Right cardiac atrium (tissue), 5 donors: Measurements from ENCODE around the gene GCGR. TPM values are rescaled to one million over a fixed set of nuclear protein-coding genes. Genes with fewer than 3 reads are reported as not detected.
A peak's percentile ranks its signal among the peaks of the same experiment; 100 is the strongest.

Experiments used
- ATAC-seq, 2 donors: fragments of 200-7000 bp; cut with Tn5 transposase; one replicate each; pipeline versions ENCODE4 v1.8.0 to v1.9.1; 2020; ENCODE audit warnings: moderate library complexity in 2 of 2, mild to moderate bottlenecking in 1 of 2
- DNase-seq, 3 donors: peaks; one replicate each; pipeline ENCODE4 v3.0.0-alpha.2; 2020
- H3K27ac ChIP-seq: one replicate; pipeline ENCODE4 v1.5.1; 2013; ENCODE audit warnings: mild to moderate bottlenecking, low read length, control low read depth, moderate library complexity
- H3K27me3 ChIP-seq: one replicate; pipeline ENCODE4 v1.6.1; 2013; ENCODE audit not compliant: control insufficient read depth, insufficient read depth
- H3K4me1 ChIP-seq: one replicate; pipeline ENCODE4 v1.6.1; 2013; ENCODE audit warnings: low read length; ENCODE audit not compliant: control insufficient read depth, insufficient read depth
- H3K4me3 ChIP-seq: one replicate; pipeline ENCODE4 v1.5.1; 2013; ENCODE audit warnings: low read length, control low read depth
- H3K9me3 ChIP-seq: one replicate; pipeline ENCODE4 v1.6.1; 2013; ENCODE audit warnings: low read length; ENCODE audit not compliant: control insufficient read depth
- WGBS: extraction: QIAGEN DNeasy Blood & Tissue Kit; methylation state at CpG from one replicate; pipeline ENCODE4 v1.1.7; 2013; 5-methylcytosine and 5-hydroxymethylcytosine counted together
- intact Hi-C, 4 donors: fragments of 100-400 bp; cut with DNase I; formaldehyde crosslinking; loops; one replicate each; pipeline versions ENCODE4 v1.11.0 to v1.14.0; 2022 to 2023
- polyA plus RNA-seq: library from polyadenylated mRNA; stranded (reverse); fragments of 200-250 nt; gene quantifications from one replicate; pipeline ENCODE4 v1.2.3, GENCODE V29; 2013
- total RNA-seq, 4 donors: library from RNA; stranded (reverse); fragmentation: NEBNext Ultra II Directional; extraction: Animal tissue kit (Norgen Biotek cat#: 25700); gene quantifications; one replicate each; pipeline ENCODE4 v1.2.1, GENCODE V29; 2021
- donor health status: healthy with polysubstance abuse.
- donor health status: DM: no; HTN: yes; CAD: no.
- donor health status: DM: no; HTN: no; CAD: no.
- donor health status: DM: no; HTN: yes; CAD: no; lungs with severe emphysema.
- donor health status: DM: yes; HTN: yes; CAD: no.

GCGR gene
- total and polyA plus RNA-seq, 5 donors: not detected

GRCh38 chr17:81806461-81807209, 2.7 kb downstream of the GCGR start:
- intact Hi-C loops: no loop called here
- H3K27me3 ChIP-seq: no peaks in the 10 kb centered on the region

DNA sequence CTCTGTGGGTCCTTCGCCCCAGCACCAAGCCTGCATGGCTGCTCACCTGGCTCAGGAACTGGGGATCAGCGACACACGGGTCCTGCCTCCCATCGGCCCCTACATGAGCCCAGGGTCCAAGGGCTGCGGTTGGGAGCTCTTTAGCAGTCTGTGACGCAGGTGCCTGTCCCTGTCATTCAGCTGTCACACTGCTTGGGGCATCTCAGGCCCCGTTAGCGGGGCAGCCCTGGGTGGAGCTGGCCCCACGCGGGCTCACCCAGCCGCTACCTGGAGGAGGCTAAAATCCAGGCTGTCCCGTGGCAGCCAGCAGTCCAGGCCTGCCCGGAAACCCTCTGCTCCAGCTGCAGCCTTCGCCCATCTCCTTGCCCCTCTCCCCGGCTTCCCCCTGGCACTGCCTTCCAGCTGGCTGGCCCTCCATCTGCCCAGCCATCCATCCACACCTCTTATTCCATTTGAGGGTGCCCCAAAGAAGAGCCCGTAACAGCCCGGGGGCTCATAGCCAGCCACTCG, 3.3 kb downstream of the GCGR start:
- no peak overlapping the region for H3K4me3 ChIP-seq
- intact Hi-C loops: no loop called here
- no peaks in the 10 kb centered on the region for H3K9me3 ChIP-seq
- 57% methylated on average over 18 of the region's 18 CpGs for WGBS
- H3K27me3 ChIP-seq: no peaks in the 10 kb centered on the region
- no peak for ATAC-seq
- DNase-seq: peak in 1 of 3 donors; percentile 49
- H3K27ac ChIP-seq: no peak overlapping the region
- no peaks in the 10 kb centered on the region for H3K4me1 ChIP-seq

More at GRCh38 chr17:81806461-81807209, 2.7 kb downstream of the GCGR start:
- 25% methylated on average over 23 of the region's 23 CpGs for WGBS
- ATAC-seq (peak in 1 of 2 donors; percentile 5), DNase-seq (peak in 1 of 3 donors; percentile 43)
- H3K27ac ChIP-seq: no peak overlapping the region
- no peaks in the 10 kb centered on the region for H3K9me3 ChIP-seq
- no peaks in the 10 kb centered on the region for H3K4me1 ChIP-seq
- no peak overlapping the region for H3K4me3 ChIP-seq

DNA sequence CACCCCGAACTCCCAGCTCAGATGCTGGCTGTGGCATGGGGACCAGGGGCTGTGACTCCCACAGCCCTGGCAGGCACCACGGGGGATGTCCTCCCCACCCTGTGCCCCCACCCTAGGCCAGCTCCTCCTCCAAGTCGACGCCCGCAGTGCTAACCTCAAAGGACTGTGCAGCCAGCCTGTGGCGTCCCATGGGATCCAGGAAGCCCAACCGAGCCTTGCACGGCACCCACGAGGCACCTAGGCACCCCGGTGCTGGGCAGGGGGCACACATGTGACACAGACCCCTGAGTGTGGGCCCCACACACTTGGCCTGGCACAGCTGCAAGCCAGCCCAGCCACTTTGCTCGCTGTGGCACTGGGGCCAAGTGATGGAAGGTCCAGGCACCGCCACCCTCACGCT, 3.9 kb downstream of the GCGR start:
- no peak for ATAC-seq
- no peaks in the 10 kb centered on the region for H3K27me3 ChIP-seq

DNA sequence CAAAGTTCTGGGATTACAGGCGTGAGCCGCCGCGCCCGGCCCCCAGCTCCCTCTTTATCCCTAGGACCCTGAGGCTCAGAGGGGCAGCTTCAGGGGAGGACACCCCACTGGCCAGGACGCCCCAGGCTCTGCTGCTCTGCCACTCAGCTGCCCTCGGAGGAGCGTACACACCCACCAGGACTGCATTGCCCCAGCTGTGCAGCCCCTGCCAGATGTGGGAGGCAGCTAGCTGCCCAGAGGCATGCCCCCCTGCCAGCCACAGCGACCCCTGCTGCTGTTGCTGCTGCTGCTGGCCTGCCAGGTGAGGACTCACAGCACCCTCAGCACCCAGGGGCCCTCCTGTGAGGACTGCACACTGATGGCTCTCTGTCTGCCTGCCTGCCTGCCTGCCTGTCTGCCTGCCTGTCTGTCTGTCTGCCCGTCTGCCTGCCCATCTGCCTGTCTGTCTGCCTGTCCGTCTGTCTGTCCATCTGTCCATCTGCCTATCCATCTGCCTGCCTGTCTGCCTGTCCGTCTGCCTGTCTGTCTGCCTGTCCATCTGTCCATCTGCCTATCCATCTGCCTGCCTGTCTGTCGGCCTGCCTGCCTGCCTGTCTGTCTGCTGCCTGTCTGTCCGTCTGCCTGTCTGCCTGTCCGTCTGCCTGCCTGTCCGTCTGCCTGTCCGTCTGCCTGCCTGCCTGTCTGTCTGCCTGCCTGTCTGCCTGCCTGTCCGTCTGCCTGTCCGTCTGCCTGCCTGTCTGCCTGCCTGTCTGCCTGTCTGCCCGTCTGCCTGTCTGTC, 5.0 kb downstream of the GCGR start:
- 77% methylated on average over 20 of the region's 20 CpGs for WGBS
- H3K4me3 ChIP-seq: no peak overlapping the region
- intact Hi-C loops: no loop called here
- H3K27me3 ChIP-seq: no peaks in the 10 kb centered on the region
- ATAC-seq (no peak), DNase-seq (peak in 1 of 3 donors; percentile 33)
- H3K9me3 ChIP-seq: no peaks in the 10 kb centered on the region
- no peaks in the 10 kb centered on the region for H3K4me1 ChIP-seq
- H3K27ac ChIP-seq: no peak overlapping the region

More for the DNA sequence above, 3.9 kb downstream of the GCGR start:
- 71% methylated on average over 13 of the region's 13 CpGs for WGBS
- intact Hi-C loops: no loop called here
- no peaks in the 10 kb centered on the region for H3K4me1 ChIP-seq
- H3K27ac ChIP-seq: no peak overlapping the region
- no peaks in the 10 kb centered on the region for H3K9me3 ChIP-seq
- DNase-seq: peak in 1 of 3 donors; percentile 51
- no peak overlapping the region for H3K4me3 ChIP-seq

DNA sequence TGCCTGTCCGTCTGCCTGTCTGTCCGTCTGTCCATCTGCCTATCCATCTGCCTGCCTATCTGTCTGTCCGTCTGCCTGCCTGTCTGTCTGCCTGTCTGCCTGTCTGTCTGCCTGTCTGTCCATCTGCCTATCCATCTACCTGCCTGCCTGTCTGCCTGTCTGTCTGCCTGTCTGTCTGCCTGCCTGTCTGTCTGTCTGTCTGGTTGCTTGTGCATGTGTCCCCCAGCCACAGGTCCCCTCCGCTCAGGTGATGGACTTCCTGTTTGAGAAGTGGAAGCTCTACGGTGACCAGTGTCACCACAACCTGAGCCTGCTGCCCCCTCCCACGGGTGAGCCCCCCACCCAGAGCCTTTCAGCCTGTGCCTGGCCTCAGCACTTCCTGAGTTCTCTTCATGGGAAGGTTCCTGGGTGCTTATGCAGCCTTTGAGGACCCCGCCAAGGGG, 5.6 kb downstream of the GCGR start:
- ATAC-seq (no peak), DNase-seq (no peak)
- WGBS: 74% methylated on average over 7 of the region's 7 CpGs
- no peaks in the 10 kb centered on the region for H3K4me1 ChIP-seq
- H3K27me3 ChIP-seq: no peaks in the 10 kb centered on the region
- intact Hi-C loops: no loop called here
- H3K9me3 ChIP-seq: no peaks in the 10 kb centered on the region
- no peak overlapping the region for H3K4me3 ChIP-seq
- H3K27ac ChIP-seq: no peak overlapping the region

- H3K27me3 ChIP-seq: no peaks in the 10 kb centered on the region
- H3K4me1 ChIP-seq: no peaks in the 10 kb centered on the region
- ATAC-seq (no peak), DNase-seq (peak in 1 of 3 donors; percentile 43)
- H3K4me3 ChIP-seq: no peak overlapping the region
- 72% methylated on average over 8 of the region's 8 CpGs for WGBS
- no peak overlapping the region for H3K27ac ChIP-seq
- H3K9me3 ChIP-seq: no peaks in the 10 kb centered on the region
- intact Hi-C loops: no loop called here
Observed at GRCh38 chr17:81810476-81810875, 6.5 kb downstream of the GCGR start.

DNA sequence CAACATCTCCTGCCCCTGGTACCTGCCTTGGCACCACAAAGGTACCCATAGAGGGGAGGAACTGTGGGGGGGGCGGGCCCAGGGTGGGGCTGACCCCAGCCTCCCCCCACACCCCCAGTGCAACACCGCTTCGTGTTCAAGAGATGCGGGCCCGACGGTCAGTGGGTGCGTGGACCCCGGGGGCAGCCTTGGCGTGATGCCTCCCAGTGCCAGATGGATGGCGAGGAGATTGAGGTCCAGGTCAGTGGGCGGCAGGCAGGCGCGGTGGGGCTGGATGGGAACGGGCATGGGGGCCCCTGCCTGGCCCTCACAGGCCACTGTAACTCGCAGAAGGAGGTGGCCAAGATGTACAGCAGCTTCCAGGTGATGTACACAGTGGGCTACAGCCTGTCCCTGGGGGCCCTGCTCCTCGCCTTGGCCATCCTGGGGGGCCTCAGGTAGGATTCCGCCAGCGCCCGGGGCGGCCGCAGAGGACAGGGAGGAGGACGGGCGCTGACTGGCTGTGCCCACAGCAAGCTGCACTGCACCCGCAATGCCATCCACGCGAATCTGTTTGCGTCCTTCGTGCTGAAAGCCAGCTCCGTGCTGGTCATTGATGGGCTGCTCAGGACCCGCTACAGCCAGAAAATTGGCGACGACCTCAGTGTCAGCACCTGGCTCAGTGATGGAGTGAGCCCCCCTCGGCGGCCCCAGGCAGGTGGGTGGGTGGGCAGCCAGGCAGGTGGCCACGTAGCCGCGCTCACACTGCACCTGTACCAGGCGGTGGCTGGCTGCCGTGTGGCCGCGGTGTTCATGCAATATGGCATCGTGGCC, 7.1 kb downstream of the GCGR start:
- ATAC-seq: no peak
- peak in 1 of 3 donors; percentile 58 for DNase-seq
- no peak overlapping the region for H3K27ac ChIP-seq
- no peaks in the 10 kb centered on the region for H3K9me3 ChIP-seq
- intact Hi-C loops: no loop called here
- no peaks in the 10 kb centered on the region for H3K27me3 ChIP-seq
- H3K4me3 ChIP-seq: no peak overlapping the region
- WGBS: 85% methylated on average over 42 of the region's 42 CpGs
- H3K4me1 ChIP-seq: no peaks in the 10 kb centered on the region

- Histone ChIP-seq H3K4me1 (no peaks in the 10 kb centered on the region), H3K27me3 (no peaks in the 10 kb centered on the region), H3K9me3 (no peaks in the 10 kb centered on the region), H3K4me3 (no peak overlapping the region), H3K27ac (no peak overlapping the region)
- 72% methylated on average over 24 of the region's 24 CpGs for WGBS
- no peak for ATAC-seq
- peak in 1 of 3 donors; percentile 40 for DNase-seq
- intact Hi-C loops: no loop called here
Observed at GRCh38 chr17:81811705-81812570, 8.0 kb downstream of the GCGR start.

- H3K4me1 ChIP-seq: no peaks in the 10 kb centered on the region
- ATAC-seq: no peak
Observed at GRCh38 chr17:81812571-81813370, 8.8 kb downstream of the GCGR start.

More at GRCh38 chr17:81812571-81813370, 8.8 kb downstream of the GCGR start:
- intact Hi-C loops: no loop called here
- H3K27ac ChIP-seq: no peak overlapping the region
- peak in 1 of 3 donors; percentile 57 for DNase-seq
- no peaks in the 10 kb centered on the region for H3K27me3 ChIP-seq
- no peaks in the 10 kb centered on the region for H3K9me3 ChIP-seq
- WGBS: 85% methylated on average over 45 of the region's 45 CpGs
- H3K4me3 ChIP-seq: no peak overlapping the region
